Stimulated activated CD8-positive, alpha-beta memory T cell treated with anti-CD3 and anti-CD28 coated beads, Interleukin-4, amount 100 ng/mL, for 4 hours (primary cell): Measurements from ENCODE around the gene ADGRF3.
"Not testable (repeated sequence)": the region's sequence is repeated elsewhere in the genome, so short reads cannot be mapped to it uniquely, and the experiment has no call there.

Experiments used
- DNase-seq, 2 donors: peaks; one replicate each; pipeline ENCODE4 v3.0.0-alpha.2; 2020; ENCODE audit warnings: low read depth in 2 of 2, low spot score in 1 of 2

ADGRF3 gene

GRCh38 chr2:26346454-26347053 lies at the start of gene ADGRF3:
Gene ADGRF3, minus strand, starts transcription at chr2:26346789. Its CDS starts 555 bp downstream, at chr2:26346234.
- DNase-seq: peak; percentile 20

GRCh38 chr2:26395394-26395793 lies 48.8 kb upstream of the ADGRF3 start:
- no peak for DNase-seq

GRCh38 chr2:26394694-26395093 lies 48.1 kb upstream of the ADGRF3 start:
- DNase-seq: no peak

- DNase-seq: no peak
Measured at GRCh38 chr2:26387189-26387588, 40.6 kb upstream of the ADGRF3 start.

- DNase-seq: no peak
Measured at GRCh38 chr2:26384597-26384996, 38.0 kb upstream of the ADGRF3 start.

- no peak for DNase-seq
Measured at GRCh38 chr2:26384183-26384582, 37.6 kb upstream of the ADGRF3 start.

- DNase-seq: no peak
Measured at GRCh38 chr2:26382564-26382963, 36.0 kb upstream of the ADGRF3 start.

- DNase-seq: no peak
Measured at GRCh38 chr2:26380281-26380680, 33.7 kb upstream of the ADGRF3 start.

- no peak for DNase-seq
Measured at GRCh38 chr2:26376799-26377198, 30.2 kb upstream of the ADGRF3 start.

- not testable (repeated sequence) for DNase-seq
Measured at GRCh38 chr2:26370909-26371308, 24.3 kb upstream of the ADGRF3 start.

GRCh38 chr2:26369664-26370063 lies 23.1 kb upstream of the ADGRF3 start:
- not testable (repeated sequence) for DNase-seq

GRCh38 chr2:26366957-26367356 lies 20.4 kb upstream of the ADGRF3 start:
- no peak for DNase-seq

GRCh38 chr2:26364669-26365068 lies 18.1 kb upstream of the ADGRF3 start:
- DNase-seq: no peak

GRCh38 chr2:26363958-26364357 lies 17.4 kb upstream of the ADGRF3 start:
- no peak for DNase-seq

- no peak for DNase-seq
Measured at GRCh38 chr2:26363323-26363722, 16.7 kb upstream of the ADGRF3 start.

GRCh38 chr2:26359886-26360473 lies 13.4 kb upstream of the ADGRF3 start:
- DNase-seq: no peak

GRCh38 chr2:26356771-26357170 lies 10.2 kb upstream of the ADGRF3 start:
- DNase-seq: no peak

- DNase-seq: no peak
Measured at GRCh38 chr2:26356111-26356510, 9.5 kb upstream of the ADGRF3 start.

- DNase-seq: no peak
Measured at GRCh38 chr2:26355038-26355995, 8.7 kb upstream of the ADGRF3 start.

GRCh38 chr2:26354469-26354868 lies 7.9 kb upstream of the ADGRF3 start:
- DNase-seq: not testable (repeated sequence)

- DNase-seq: no peak
Measured at GRCh38 chr2:26352892-26353291, 6.3 kb upstream of the ADGRF3 start.
